ENCODE measurements around the gene CYP4F22.

DNA sequence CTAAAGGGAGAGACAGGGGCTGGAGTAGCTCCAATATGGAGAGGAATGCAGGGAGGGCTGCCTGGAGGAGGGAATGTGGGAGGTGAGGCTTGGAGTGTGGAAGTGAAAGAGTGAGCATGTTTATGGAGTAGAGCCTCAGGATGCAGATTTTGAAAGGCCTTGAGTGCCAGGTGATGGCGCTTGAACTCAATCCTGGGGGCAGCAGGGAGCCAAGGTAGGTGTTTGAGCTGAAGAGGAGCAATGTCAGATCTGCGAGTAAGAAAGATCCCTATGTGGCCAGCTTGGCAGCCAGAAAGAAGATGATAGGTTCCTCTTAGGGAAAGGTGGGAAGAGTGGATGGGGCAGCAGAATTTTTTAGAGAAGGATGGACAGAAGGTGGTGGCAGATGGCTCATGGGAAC lies 40.3 kb downstream of the CYP4F22 start:
- TF ChIP-seq, protein P1, sequence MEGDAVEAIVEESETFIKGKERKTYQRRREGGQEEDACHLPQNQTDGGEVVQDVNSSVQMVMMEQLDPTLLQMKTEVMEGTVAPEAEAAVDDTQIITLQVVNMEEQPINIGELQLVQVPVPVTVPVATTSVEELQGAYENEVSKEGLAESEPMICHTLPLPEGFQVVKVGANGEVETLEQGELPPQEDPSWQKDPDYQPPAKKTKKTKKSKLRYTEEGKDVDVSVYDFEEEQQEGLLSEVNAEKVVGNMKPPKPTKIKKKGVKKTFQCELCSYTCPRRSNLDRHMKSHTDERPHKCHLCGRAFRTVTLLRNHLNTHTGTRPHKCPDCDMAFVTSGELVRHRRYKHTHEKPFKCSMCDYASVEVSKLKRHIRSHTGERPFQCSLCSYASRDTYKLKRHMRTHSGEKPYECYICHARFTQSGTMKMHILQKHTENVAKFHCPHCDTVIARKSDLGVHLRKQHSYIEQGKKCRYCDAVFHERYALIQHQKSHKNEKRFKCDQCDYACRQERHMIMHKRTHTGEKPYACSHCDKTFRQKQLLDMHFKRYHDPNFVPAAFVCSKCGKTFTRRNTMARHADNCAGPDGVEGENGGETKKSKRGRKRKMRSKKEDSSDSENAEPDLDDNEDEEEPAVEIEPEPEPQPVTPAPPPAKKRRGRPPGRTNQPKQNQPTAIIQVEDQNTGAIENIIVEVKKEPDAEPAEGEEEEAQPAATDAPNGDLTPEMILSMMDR (IDR thresholded peaks at IDR 0.05), result no peak
- no peak for TF ChIP-seq POLR2A (IDR thresholded peaks at IDR 0.05)
